ENCODE measurements around the gene HP1BP3.
"Not testable (repeated sequence)": the region's sequence is repeated elsewhere in the genome, so short reads cannot be mapped to it uniquely, and the experiment has no call there.

Gene HP1BP3

DNA sequence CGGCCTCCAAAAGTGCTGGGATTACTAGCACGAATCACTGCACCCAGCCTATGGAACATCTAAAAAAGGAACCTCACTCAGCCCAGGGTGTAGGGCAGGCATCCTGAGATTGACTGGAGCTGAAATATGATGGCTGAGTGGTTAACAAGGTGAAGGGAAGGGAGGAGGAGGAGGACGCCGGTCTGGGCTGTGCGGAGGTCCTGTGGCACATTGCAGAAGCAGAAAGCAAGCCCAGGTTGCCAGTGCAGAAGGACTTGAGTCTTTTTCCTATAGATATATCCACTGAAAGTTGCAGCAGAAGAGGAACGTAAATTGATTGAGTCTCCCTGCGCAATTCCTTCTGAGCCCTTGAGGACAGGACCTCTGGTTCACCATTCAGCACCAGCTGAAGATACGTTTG, 67.8 kb downstream of the HP1BP3 start:
- POLR2A ChIA-PET: no interaction called here
- H3K4me3 ChIP-seq (ENCODE audit: low read depth, low read length): no peak overlapping the region
- CTCF ChIA-PET: interaction anchor here (0.9 to 2.4 kb wide), 3 partner anchors 9 to 26 kb away, joined by 3 to 9 read pairs (median 5); no protein-coding TSS in a partner anchor
- TF ChIP-seq, protein P1, sequence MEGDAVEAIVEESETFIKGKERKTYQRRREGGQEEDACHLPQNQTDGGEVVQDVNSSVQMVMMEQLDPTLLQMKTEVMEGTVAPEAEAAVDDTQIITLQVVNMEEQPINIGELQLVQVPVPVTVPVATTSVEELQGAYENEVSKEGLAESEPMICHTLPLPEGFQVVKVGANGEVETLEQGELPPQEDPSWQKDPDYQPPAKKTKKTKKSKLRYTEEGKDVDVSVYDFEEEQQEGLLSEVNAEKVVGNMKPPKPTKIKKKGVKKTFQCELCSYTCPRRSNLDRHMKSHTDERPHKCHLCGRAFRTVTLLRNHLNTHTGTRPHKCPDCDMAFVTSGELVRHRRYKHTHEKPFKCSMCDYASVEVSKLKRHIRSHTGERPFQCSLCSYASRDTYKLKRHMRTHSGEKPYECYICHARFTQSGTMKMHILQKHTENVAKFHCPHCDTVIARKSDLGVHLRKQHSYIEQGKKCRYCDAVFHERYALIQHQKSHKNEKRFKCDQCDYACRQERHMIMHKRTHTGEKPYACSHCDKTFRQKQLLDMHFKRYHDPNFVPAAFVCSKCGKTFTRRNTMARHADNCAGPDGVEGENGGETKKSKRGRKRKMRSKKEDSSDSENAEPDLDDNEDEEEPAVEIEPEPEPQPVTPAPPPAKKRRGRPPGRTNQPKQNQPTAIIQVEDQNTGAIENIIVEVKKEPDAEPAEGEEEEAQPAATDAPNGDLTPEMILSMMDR (IDR thresholded peaks at IDR 0.05; ENCODE audit: insufficient read depth, low read length, missing control alignments): no peak
- no peak for DNase-seq (ENCODE audit: low read depth, low spot score)

DNA sequence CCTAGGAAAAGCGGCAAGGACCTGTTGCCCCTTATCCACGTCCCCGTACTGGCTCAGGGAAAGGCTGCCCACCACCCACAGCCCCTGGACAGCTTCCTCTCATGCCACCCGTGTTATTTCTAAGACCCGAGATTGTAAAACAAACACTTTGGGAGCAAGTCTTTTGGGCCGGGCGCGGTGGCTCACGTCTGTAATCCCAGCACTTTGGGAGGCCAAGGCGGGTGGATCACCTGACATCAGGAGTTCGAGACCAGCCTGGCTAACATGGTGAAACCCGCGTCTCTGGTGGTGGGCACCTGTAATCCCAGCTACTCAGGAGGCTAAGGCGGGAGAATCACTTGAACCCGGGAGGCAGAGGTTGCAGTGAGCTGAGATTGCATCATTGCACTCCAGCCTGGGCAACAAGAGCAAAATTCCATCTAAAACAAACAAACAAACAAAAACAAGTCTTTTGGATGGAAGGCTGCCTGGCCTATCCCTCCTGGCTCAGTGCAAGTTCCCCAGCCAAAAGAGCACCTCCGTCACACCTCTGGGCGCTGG, 68.7 kb downstream of the HP1BP3 start:
- peak overlapping the region; percentile 59 for H3K4me3 ChIP-seq (ENCODE audit: low read depth, low read length)
- CTCF ChIA-PET: interaction anchor here (0.9 to 2.4 kb wide), 5 partner anchors 10 to 27 kb away, joined by 3 to 9 read pairs (median 5); no protein-coding TSS in a partner anchor
- POLR2A ChIA-PET; DNase-seq (ENCODE audit: low read depth, low spot score): not testable (repeated sequence)

DNA sequence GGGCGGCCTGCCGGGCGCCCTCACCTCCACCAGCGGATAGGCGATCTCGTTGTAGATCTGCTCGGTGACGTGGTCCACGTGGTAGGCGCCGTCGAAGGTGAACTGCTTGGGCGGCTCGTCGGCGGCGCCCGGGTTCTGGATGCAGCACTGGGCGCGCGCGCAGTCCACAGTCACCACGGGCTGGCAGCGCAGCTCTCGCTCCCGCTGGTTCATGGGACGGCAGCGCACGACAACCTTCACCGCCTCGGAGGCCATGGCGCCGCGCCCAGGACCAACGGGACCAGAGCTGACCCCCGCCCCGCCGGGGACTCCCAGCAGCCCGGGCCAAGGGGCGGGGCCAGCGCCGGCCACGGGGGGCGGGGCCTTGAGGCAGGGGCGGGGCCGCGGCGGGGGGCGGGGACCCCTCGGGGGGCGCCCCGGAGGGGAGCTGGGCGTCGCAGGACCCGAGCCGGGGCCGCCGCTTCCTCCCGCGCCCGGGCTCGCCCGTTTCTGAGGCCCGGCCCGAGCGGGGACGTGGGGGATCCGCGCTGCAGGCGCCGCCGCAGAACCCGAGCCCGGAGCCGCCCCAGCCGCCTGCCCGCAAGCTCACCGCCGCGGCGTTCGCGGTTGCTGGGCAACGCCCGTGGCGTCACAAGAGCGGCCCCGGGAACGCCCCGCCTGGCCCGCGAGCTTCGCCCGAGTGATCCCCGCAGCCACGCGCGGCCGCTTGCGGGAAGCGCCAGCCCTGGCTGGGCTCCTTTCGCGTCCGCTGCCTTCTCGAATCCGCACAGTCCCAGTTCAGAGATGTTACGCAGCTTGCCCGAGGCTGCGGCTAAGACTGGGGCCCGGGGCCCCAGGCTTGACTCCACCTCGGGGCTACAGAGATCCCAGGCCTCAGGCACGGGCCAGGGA, 69.4 kb downstream of the HP1BP3 start, which contains the start of gene KIF17:
Gene KIF17 (minus strand): TSS at position 556 of the 891 bp plus-strand sequence. CDS start 301 bp downstream, at position 255.
- POLR2A ChIA-PET: no interaction called here
- TF ChIP-seq, protein P1 (IDR thresholded peaks at IDR 0.05; ENCODE audit: insufficient read depth, low read length, missing control alignments): no peak
- no peak for DNase-seq (ENCODE audit: low read depth, low spot score)
- H3K4me3 ChIP-seq (ENCODE audit: low read depth, low read length): peak within 1 kb of the TSS; percentile 59
- CTCF ChIA-PET: interaction anchor here (0.9 to 2.4 kb wide), 5 partner anchors 11 to 21 kb away, joined by 3 to 9 read pairs (median 5); no protein-coding TSS in a partner anchor

DNA sequence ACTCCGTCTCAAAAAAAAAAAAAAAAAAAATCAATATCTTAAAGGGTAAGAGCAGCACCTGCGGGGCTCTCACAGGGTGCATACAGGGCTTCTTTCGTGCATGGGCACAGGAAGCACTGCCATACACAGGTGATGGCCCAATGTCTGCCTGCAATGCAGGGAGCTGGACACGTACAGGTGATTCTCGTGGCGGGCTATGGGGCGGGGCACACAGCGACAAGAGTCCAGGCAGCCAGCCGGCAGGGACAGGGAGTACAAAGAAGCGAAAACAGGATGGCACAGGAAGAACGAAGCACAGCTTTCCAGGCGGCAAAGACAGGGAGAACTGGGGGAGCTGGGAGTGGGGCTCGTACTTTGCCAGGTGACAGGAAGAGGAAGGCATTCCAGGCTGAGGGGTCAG, 70.9 kb downstream of the HP1BP3 start:
- TF ChIP-seq, protein P1 (IDR thresholded peaks at IDR 0.05; ENCODE audit: insufficient read depth, low read length, missing control alignments): no peak
- no peak for DNase-seq (ENCODE audit: low read depth, low spot score)
- POLR2A ChIA-PET: interaction anchor here (0.6 to 0.7 kb wide), 2 partner anchors 18 to 222 kb away, joined by 3 read pairs; no protein-coding TSS in a partner anchor
- CTCF ChIA-PET: interaction anchor here (0.5 to 2.3 kb wide), 4 partner anchors 9 to 479 kb away, joined by 3 to 12 read pairs (median 5); no protein-coding TSS in a partner anchor
- H3K4me3 ChIP-seq (ENCODE audit: low read depth, low read length): no peak overlapping the region

DNA sequence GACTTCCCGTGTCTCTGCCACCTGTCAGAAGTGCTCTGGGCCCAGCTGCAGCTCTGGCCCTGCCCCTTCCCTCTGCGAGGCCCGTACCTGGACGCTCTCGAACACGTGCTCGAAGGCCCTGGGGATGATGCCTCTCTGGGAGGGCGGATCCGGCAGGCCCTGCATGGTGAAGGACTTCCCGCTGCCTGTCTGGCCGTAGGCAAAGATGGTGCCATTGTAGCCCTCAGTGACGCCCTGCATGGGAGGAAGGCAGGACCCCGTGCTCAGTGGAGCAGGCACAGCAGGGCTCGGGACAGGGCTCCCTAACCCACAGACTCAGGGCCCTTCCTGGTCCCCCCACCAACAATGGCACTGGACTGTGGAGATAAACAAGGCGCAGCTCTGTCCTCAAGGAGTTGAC, 71.7 kb downstream of the HP1BP3 start:
- POLR2A ChIA-PET: no interaction called here
- TF ChIP-seq, protein P1 (IDR thresholded peaks at IDR 0.05; ENCODE audit: insufficient read depth, low read length, missing control alignments): no peak
- CTCF ChIA-PET: interaction anchor here (2.0 to 2.3 kb wide), 2 partner anchors 8 to 18 kb away, joined by 7 to 12 read pairs; no protein-coding TSS in a partner anchor
- H3K4me3 ChIP-seq (ENCODE audit: low read depth, low read length): no peak overlapping the region
- DNase-seq (ENCODE audit: low read depth, low spot score): no peak

DNA sequence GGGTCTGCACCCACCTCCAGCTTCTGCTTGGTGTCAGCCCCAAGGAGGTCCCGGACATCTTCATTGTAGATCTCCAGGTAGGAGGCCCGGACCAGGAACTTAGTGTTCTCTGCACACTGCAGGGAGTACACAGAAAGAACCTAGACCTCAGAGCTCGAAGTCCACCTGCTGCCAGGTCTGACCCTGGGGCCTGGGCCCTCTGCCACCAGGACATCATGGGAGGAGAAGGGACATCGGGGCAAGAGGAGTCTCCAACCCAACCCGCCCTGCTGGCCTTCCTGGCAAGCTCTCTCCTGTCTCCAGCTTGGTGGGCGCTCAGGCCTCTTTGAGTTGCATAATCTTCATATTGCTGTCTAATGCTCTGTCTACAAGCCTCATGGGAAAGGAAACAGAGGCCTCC, 73.7 kb downstream of the HP1BP3 start:
- POLR2A ChIA-PET: no interaction called here
- CTCF ChIA-PET: interaction anchor here (1.0 kb wide), 1 partner anchor 17 kb away, joined by 3 read pairs; no protein-coding TSS in a partner anchor
- no peak for DNase-seq (ENCODE audit: low read depth, low spot score)
- TF ChIP-seq, protein P1 (IDR thresholded peaks at IDR 0.05; ENCODE audit: insufficient read depth, low read length, missing control alignments): no peak
- no peak overlapping the region for H3K4me3 ChIP-seq (ENCODE audit: low read depth, low read length)

Measured in AG04449 (cell line).